ENCODE data around the gene HDGF. TPM values are rescaled to one million over a fixed set of nuclear protein-coding genes. Genes with fewer than 3 reads are reported as not detected.

Gene HDGF
- total RNA-seq, 1 donor from 2014 or later, result 280 TPM

- peaks cover 12% of the 10 kb centered on the region for H3K36me3 Mint-ChIP-seq (ENCODE audit: insufficient read depth)
- no peaks in the 10 kb centered on the region for H3K27me3 Mint-ChIP-seq
- H3K4me1 Mint-ChIP-seq (ENCODE audit: low read depth), result peaks cover 53% of the 10 kb centered on the region
- DNase-seq (ENCODE audit: low spot score, unreplicated experiment), result no peak
- H3K4me3 Mint-ChIP-seq (ENCODE audit: low read depth), result peak overlapping the region; percentile 86
- H3K9me3 Mint-ChIP-seq (ENCODE audit: low read depth), result no peaks in the 10 kb centered on the region
- peak overlapping the region; percentile 100 for H3K27ac Mint-ChIP-seq
- no peak for TF ChIP-seq CTCF (IDR thresholded peaks at IDR 0.05; ENCODE audit: unreplicated experiment)
Observed at GRCh38 chr1:156746406-156746727, 5.1 kb downstream of the HDGF start.

GRCh38 chr1:156745881-156746280, 5.6 kb downstream of the HDGF start:
- no peak for TF ChIP-seq CTCF (IDR thresholded peaks at IDR 0.05; ENCODE audit: unreplicated experiment)
- DNase-seq (ENCODE audit: low spot score, unreplicated experiment), result no peak
- H3K27ac Mint-ChIP-seq, result peak overlapping the region; percentile 100
- no peaks in the 10 kb centered on the region for H3K27me3 Mint-ChIP-seq
- H3K4me1 Mint-ChIP-seq (ENCODE audit: low read depth), result peaks cover 55% of the 10 kb centered on the region
- H3K36me3 Mint-ChIP-seq (ENCODE audit: insufficient read depth), result peaks cover 13% of the 10 kb centered on the region
- H3K9me3 Mint-ChIP-seq (ENCODE audit: low read depth), result no peaks in the 10 kb centered on the region
- H3K4me3 Mint-ChIP-seq (ENCODE audit: low read depth), result peak overlapping the region; percentile 86

DNA sequence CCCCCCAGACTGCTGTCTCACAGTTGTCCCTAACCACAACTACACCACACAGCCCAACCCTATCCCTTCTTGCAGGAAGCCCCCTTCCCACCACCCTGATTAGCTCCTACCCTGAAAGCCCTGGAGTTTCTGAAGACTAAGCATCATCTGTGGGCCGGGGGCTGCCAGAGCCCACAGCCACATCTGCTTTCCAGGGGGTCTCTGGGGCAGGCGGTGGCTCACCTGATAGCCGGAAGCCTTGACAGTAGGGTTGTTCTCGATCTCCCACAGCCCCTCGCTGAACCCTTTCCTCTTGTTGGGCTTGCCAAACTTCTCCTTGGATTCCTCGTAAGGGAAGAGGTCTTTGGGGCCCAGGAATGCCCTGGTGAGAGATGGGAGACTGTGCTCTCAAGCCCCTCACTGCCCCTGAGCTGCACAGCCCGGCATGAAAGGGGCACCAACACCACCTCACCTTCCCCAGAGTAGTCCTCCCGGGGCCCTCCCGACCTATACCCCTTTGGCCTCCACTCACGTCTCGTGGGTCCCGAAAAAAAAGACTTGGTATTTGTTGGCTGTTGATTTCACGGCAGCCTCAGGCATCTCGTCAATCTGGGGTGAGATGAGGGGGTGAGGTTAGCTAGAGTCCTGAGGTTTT, 6.6 kb downstream of the HDGF start:
- Mint-ChIP-seq H3K9me3 (ENCODE audit: low read depth) (no peaks in the 10 kb centered on the region), H3K4me1 (ENCODE audit: low read depth) (peaks cover 55% of the 10 kb centered on the region), H3K27me3 (no peaks in the 10 kb centered on the region), H3K4me3 (ENCODE audit: low read depth) (no peak overlapping the region), H3K36me3 (ENCODE audit: insufficient read depth) (peaks cover 13% of the 10 kb centered on the region), H3K27ac (peak overlapping the region; percentile 80)
- no peak for TF ChIP-seq CTCF (IDR thresholded peaks at IDR 0.05; ENCODE audit: unreplicated experiment)
- no peak for DNase-seq (ENCODE audit: low spot score, unreplicated experiment)

- Mint-ChIP-seq H3K36me3 (ENCODE audit: insufficient read depth) (peaks cover 13% of the 10 kb centered on the region), H3K27me3 (no peaks in the 10 kb centered on the region), H3K9me3 (ENCODE audit: low read depth) (no peaks in the 10 kb centered on the region), H3K4me1 (ENCODE audit: low read depth) (peaks cover 50% of the 10 kb centered on the region), H3K27ac (peak overlapping the region; percentile 85), H3K4me3 (ENCODE audit: low read depth) (no peak overlapping the region)
- no peak for DNase-seq (ENCODE audit: low spot score, unreplicated experiment)
- TF ChIP-seq CTCF (IDR thresholded peaks at IDR 0.05; ENCODE audit: unreplicated experiment), result no peak
Observed at GRCh38 chr1:156744344-156744743, 7.1 kb downstream of the HDGF start.

DNA sequence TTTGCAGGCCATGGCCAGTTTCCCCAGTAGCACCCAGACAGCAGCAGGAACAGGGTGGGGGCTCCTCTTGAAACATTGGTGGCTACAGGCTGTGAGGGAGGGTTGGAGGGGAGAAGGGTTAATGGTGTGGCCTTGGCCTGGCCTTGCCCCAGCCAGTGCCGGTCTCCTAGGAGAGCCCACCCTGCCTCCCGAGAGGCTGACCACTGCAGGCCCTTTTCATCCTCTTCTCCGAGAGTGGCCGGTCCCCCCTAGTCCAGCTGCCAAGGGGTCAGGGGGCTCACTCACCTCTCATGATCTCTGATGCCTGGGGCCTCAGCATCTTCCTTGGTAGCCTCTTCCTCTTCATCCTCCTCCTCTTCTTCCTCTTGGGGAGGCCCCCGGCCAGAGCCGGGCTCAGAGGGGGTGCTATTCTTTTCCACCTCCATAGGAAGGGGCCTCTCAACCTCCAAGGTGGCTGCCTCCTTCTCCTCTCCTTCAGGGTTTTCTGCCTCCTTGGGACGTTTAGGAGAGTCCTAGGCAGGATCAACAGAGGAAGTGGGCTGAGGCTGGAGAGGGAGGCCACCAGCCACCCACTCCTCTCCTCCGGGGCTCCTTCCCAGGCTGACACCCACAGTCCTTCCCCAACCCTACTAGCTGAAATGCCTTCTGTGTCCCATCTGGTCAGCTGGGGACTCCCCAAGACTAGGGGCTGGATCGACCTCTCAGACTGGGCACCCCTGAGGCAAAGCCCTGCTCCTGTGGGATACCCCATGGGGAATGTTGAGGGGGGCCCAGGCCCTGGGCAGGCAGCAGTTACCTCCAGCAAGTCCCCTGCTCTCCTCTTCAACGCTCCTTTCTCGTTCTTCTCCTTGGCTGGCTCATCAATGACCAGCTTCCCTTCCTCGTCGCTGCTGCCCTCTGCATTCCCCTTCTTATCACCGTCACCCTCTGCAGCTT, 7.8 kb downstream of the HDGF start:
- no peak for TF ChIP-seq CTCF (IDR thresholded peaks at IDR 0.05; ENCODE audit: unreplicated experiment)
- DNase-seq (ENCODE audit: low spot score, unreplicated experiment), result no peak
- peak overlapping the region; percentile 85 for H3K27ac Mint-ChIP-seq
- peaks cover 42% of the 10 kb centered on the region for H3K4me1 Mint-ChIP-seq (ENCODE audit: low read depth)
- H3K4me3 Mint-ChIP-seq (ENCODE audit: low read depth), result no peak overlapping the region
- H3K36me3 Mint-ChIP-seq (ENCODE audit: insufficient read depth), result peaks cover 13% of the 10 kb centered on the region
- no peaks in the 10 kb centered on the region for H3K9me3 Mint-ChIP-seq (ENCODE audit: low read depth)
- H3K27me3 Mint-ChIP-seq, result no peaks in the 10 kb centered on the region
